CD4-positive, alpha-beta T cell (primary cell): Measurements from ENCODE around the gene MAGI1. TPM values are rescaled to one million over a fixed set of nuclear protein-coding genes. Genes with fewer than 3 reads are reported as not detected.

Experiments
- ATAC-seq: fragments of 200-7000 bp; cut with Tn5 transposase; one replicate; pipeline ENCODE4 v1.10.0; 2022; ENCODE audit warnings: mild to moderate bottlenecking; ENCODE audit not compliant: poor library complexity
- CTCF ChIA-PET: fragments of 350-600 bp; sonication (Branson Sonifier 250); formaldehyde crosslinking; loops from one replicate; lab custom pipeline; 2021; ENCODE audit warnings: antibody characterized with exemption, inconsistent platforms; lab: Charles Lee
- POLR2A ChIA-PET: fragments of 350-600 bp; sonication (Branson Sonifier 250); formaldehyde crosslinking; loops from one replicate; lab custom pipeline; 2021; ENCODE audit warnings: antibody characterized with exemption, inconsistent platforms; lab: Charles Lee
- DNase-seq, 14 experiments: peaks; one replicate each; pipeline ENCODE4 v3.0.0-alpha.2; 2013 to 2020; ENCODE audit warnings: mixed read lengths in 2 of 14
- H3K27ac ChIP-seq, 2 donors: one replicate each; pipeline versions ENCODE4 v1.5.1 to v1.7.0; 2013; ENCODE audit warnings: low read length in 2 of 2, low read depth in 1 of 2, mild to moderate bottlenecking in 1 of 2
- H3K27me3 ChIP-seq, 2 experiments: 1 replicate in 1 of 2; 2 replicates in 1 of 2; pipeline versions ENCODE4 v1.6.1 to v1.7.0; 2013; ENCODE audit warnings: low read length in 2 of 2, control low read depth in 1 of 2, mild to moderate bottlenecking in 1 of 2, moderate library complexity in 1 of 2; ENCODE audit not compliant: insufficient read depth in 2 of 2, control insufficient read depth in 1 of 2
- H3K36me3 ChIP-seq: one replicate; pipeline ENCODE4 v1.6.1; 2013; ENCODE audit warnings: low read length, control low read depth; ENCODE audit not compliant: insufficient read depth
- H3K4me1 ChIP-seq: one replicate; pipeline ENCODE4 v1.6.1; 2013; ENCODE audit warnings: low read length, control low read depth; ENCODE audit not compliant: insufficient read depth
- H3K4me3 ChIP-seq: one replicate; pipeline ENCODE4 v1.5.1; 2013; ENCODE audit warnings: mild to moderate bottlenecking, low read length, moderate library complexity
- H3K9me3 ChIP-seq, 2 experiments: 1 replicate in 1 of 2; 2 replicates in 1 of 2; pipeline versions ENCODE4 v1.6.1 to v1.7.0; 2013; ENCODE audit warnings: low read length in 2 of 2, mild to moderate bottlenecking in 2 of 2, control low read depth in 1 of 2, moderate library complexity in 1 of 2; ENCODE audit not compliant: control insufficient read depth in 1 of 2, insufficient read depth in 1 of 2
- H3K27ac Mint-ChIP-seq: one replicate; pipeline ENCODE4 v1.8.0; 2020; ENCODE audit warnings: mixed read lengths
- H3K27me3 Mint-ChIP-seq: one replicate; pipeline ENCODE4 v1.8.0; 2021; ENCODE audit warnings: mixed read lengths
- H3K36me3 Mint-ChIP-seq: one replicate; pipeline ENCODE4 v1.8.0; 2021; ENCODE audit warnings: low read depth, mixed read lengths
- H3K4me1 Mint-ChIP-seq: one replicate; pipeline ENCODE4 v1.8.0; 2021; ENCODE audit warnings: low read depth, mixed read lengths
- H3K4me3 Mint-ChIP-seq: one replicate; pipeline ENCODE4 v1.8.0; 2020; ENCODE audit warnings: mild to moderate bottlenecking, mixed read lengths
- H3K9me3 Mint-ChIP-seq: one replicate; pipeline ENCODE4 v1.8.0; 2020; ENCODE audit warnings: mixed read lengths
- intact Hi-C, 2 experiments: fragments of 100-400 bp; cut with DNase I in 1 of 2; cut with micrococcal nuclease in 1 of 2; formaldehyde crosslinking; loops; one replicate each; pipeline versions ENCODE4 v1.15.1 to v1.9.0; 2023 to 2025; cut with DNase I, micrococcal nuclease
- total RNA-seq, 174 experiments: library from RNA in 2 of 174; stranded (reverse) in 2 of 174; gene quantifications; one replicate each; pipeline ENCODE4 v1.2.3 and lab custom pipeline; 2021 to 2026
- TF ChIP-seq, protein P1 (sequence below): fragments of 200-600 bp; IDR thresholded peaks from one replicate; pipeline ENCODE4 v1.8.0; 2022; ENCODE audit warnings: antibody characterized with exemption, mild to moderate bottlenecking

The MAGI1 gene
- total RNA-seq, 2 experiments from 2014 or later = not detected

DNA sequence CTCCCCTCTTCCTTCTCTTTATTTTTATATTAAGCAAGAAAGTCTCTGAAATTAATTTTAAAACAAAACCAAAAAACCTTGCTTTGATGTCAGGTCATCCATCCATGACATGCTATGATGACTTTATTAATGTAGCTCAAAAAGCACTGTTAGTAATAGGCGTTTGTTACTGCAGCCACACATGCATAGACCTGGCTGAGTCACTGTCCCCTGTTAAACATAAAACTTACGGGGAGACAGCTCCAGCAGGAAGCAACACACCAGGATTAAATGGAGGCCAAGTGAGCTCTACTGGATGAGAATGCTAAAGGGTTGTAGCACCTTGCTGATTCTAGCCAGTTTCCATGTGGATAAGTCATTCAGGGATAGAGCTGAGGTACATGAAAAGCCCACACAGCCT, 661.1 kb downstream of the MAGI1 start:
- no peaks in the 10 kb centered on the region for H3K27me3 Mint-ChIP-seq
- H3K27ac Mint-ChIP-seq = no peak overlapping the region
- Histone ChIP-seq H3K9me3 (peaks cover 0 to 18% of the 10 kb centered on the region in 2 experiments), H3K27me3 (no peaks in the 10 kb centered on the region), H3K36me3 (no peaks in the 10 kb centered on the region), H3K4me3 (no peak overlapping the region), H3K27ac (no peak overlapping the region), H3K4me1 (no peaks in the 10 kb centered on the region)
- DNase-seq (no peak), ATAC-seq (no peak)
- H3K4me3 Mint-ChIP-seq = no peak overlapping the region
- TF ChIP-seq, protein P1, sequence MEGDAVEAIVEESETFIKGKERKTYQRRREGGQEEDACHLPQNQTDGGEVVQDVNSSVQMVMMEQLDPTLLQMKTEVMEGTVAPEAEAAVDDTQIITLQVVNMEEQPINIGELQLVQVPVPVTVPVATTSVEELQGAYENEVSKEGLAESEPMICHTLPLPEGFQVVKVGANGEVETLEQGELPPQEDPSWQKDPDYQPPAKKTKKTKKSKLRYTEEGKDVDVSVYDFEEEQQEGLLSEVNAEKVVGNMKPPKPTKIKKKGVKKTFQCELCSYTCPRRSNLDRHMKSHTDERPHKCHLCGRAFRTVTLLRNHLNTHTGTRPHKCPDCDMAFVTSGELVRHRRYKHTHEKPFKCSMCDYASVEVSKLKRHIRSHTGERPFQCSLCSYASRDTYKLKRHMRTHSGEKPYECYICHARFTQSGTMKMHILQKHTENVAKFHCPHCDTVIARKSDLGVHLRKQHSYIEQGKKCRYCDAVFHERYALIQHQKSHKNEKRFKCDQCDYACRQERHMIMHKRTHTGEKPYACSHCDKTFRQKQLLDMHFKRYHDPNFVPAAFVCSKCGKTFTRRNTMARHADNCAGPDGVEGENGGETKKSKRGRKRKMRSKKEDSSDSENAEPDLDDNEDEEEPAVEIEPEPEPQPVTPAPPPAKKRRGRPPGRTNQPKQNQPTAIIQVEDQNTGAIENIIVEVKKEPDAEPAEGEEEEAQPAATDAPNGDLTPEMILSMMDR = no peak
- CTCF ChIA-PET = no interaction called here
- no peaks in the 10 kb centered on the region for H3K36me3 Mint-ChIP-seq
- intact Hi-C loops = no loop called here
- peaks cover 11% of the 10 kb centered on the region for H3K9me3 Mint-ChIP-seq
- POLR2A ChIA-PET = no interaction called here
- H3K4me1 Mint-ChIP-seq = no peaks in the 10 kb centered on the region

DNA sequence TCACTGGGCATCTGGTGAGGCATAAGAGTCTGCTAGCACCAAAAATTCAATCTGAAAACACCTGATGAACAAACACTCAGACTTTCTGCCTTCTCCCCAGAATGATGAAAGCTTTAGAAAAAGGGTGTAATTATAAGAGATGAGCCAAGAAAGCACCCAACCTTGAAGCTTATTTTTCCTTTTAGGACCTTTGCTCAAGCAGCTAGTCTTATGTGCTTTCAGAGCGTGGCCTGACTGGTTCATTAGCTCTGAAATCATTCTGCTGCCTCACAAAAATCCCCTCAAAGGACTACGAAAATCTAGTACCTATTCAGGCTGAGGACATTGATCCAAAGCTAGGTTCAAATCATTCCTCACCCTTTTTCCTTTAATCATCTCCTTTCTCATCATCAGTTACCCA, 662.3 kb downstream of the MAGI1 start:
- ATAC-seq (no peak), DNase-seq (no peak)
- TF ChIP-seq, protein P1 = no peak
- Histone ChIP-seq H3K4me3 (no peak overlapping the region), H3K9me3 (peaks cover 0 to 18% of the 10 kb centered on the region in 2 experiments), H3K27ac (no peak overlapping the region), H3K4me1 (no peaks in the 10 kb centered on the region), H3K27me3 (no peaks in the 10 kb centered on the region), H3K36me3 (no peaks in the 10 kb centered on the region)
- H3K4me3 Mint-ChIP-seq = no peak overlapping the region
- POLR2A ChIA-PET = no interaction called here
- CTCF ChIA-PET = no interaction called here
- no peaks in the 10 kb centered on the region for H3K4me1 Mint-ChIP-seq
- H3K27ac Mint-ChIP-seq = no peak overlapping the region
- H3K27me3 Mint-ChIP-seq = no peaks in the 10 kb centered on the region
- intact Hi-C loops = no loop called here
- no peaks in the 10 kb centered on the region for H3K36me3 Mint-ChIP-seq
- peaks cover 16% of the 10 kb centered on the region for H3K9me3 Mint-ChIP-seq

DNA sequence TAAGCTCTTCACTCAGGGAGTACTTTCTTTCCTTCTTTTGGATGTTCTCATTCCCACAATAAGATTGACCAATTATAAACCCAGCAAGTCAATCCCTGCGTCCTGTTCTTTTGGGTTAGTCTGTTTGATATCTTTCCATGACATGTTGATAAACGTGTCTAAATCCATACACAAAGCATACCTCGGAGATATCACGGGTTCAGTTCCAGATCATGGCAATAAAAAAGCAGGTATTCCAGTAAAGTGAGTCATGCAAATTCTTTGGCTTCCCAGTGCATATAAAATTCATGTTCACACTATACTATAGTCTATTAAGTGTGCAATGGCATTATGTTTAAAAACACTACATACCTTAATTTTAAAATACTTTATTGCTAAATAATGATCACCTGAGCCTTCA, 667.7 kb downstream of the MAGI1 start:
- DNase-seq (no peak), ATAC-seq (no peak)
- Histone ChIP-seq H3K27me3 (no peaks in the 10 kb centered on the region), H3K27ac (no peak overlapping the region), H3K4me1 (no peaks in the 10 kb centered on the region), H3K4me3 (no peak overlapping the region), H3K36me3 (no peaks in the 10 kb centered on the region), H3K9me3 (peaks cover 0 to 10% of the 10 kb centered on the region in 2 experiments)
- H3K9me3 Mint-ChIP-seq = peaks cover 21% of the 10 kb centered on the region
- H3K36me3 Mint-ChIP-seq = no peaks in the 10 kb centered on the region
- TF ChIP-seq, protein P1 = no peak
- intact Hi-C loops = no loop called here
- no peak overlapping the region for H3K4me3 Mint-ChIP-seq
- H3K4me1 Mint-ChIP-seq = no peaks in the 10 kb centered on the region
- H3K27me3 Mint-ChIP-seq = no peaks in the 10 kb centered on the region
- H3K27ac Mint-ChIP-seq = no peak overlapping the region
- CTCF ChIA-PET = no interaction called here
- POLR2A ChIA-PET = no interaction called here
